IMR-90 (cell line): ENCODE data around the gene NLRP10. TPM values are rescaled to one million over a fixed set of nuclear protein-coding genes. Genes with fewer than 3 reads are reported as not detected.

ENCODE experiments used
- ATAC-seq: fragments of 200-7000 bp; cut with Tn5 transposase; 2 replicates; pipeline ENCODE4 v1.9.1; 2020; ENCODE audit warnings: low read depth, mild to moderate bottlenecking, moderate library complexity
- BruUV-seq: library from RNA; stranded (reverse); fragments of 400-500 nt; replicated peaks from 2 replicates; lab custom pipeline; 2021; lab: Mats Ljungman, UMichigan
- CTCF ChIA-PET: fragments of 300-600 bp; formaldehyde crosslinking; extraction: SDS; loops from one replicate; lab custom pipeline; 2021; ENCODE audit warnings: antibody characterized with exemption; lab: Yijun Ruan, JAX
- POLR2A ChIA-PET: fragments of 300-600 bp; sonication (Branson Sonifier 250); formaldehyde crosslinking; loops from one replicate; lab custom pipeline; 2022; ENCODE audit warnings: antibody characterized with exemption; ENCODE audit not compliant: unreplicated experiment; lab: Charles Lee
- DNase-seq: peaks from one replicate; pipeline ENCODE4 v3.0.0; 2013
- H2AFZ ChIP-seq: replicated peaks from 2 replicates; pipeline ENCODE3; 2013; ENCODE audit warnings: low read length, mild to moderate bottlenecking; ENCODE audit not compliant: poor library complexity
- H2AK5ac ChIP-seq: 2 replicates; pipeline ENCODE4 v1.6.1; 2013; ENCODE audit warnings: low read depth, low read length, inconsistent platforms
- H2AK9ac ChIP-seq: replicated peaks from 2 replicates; pipeline ENCODE3; 2013; ENCODE audit warnings: mild to moderate bottlenecking, low read depth, low read length, moderate library complexity; ENCODE audit not compliant: poor library complexity
- H2BK120ac ChIP-seq: 2 replicates; pipeline ENCODE4 v1.6.1; 2013; ENCODE audit warnings: low read depth, low read length, inconsistent platforms
- H2BK15ac ChIP-seq: 3 replicates; pipeline ENCODE4 v1.6.1; 2013; ENCODE audit warnings: low read depth, low read length, inconsistent platforms
- H2BK20ac ChIP-seq: 2 replicates; pipeline ENCODE4 v1.6.1; 2013; ENCODE audit warnings: low read depth, mild to moderate bottlenecking, inconsistent platforms, low read length, moderate library complexity
- H2BK5ac ChIP-seq: 2 replicates; pipeline ENCODE4 v1.6.1; 2013; ENCODE audit warnings: mild to moderate bottlenecking, low read depth, low read length, inconsistent platforms; ENCODE audit not compliant: poor library complexity, severe bottlenecking
- H3K14ac ChIP-seq: replicated peaks from 2 replicates; pipeline ENCODE4 v1.6.1; 2013; ENCODE audit warnings: low read depth, low read length, inconsistent platforms
- H3K18ac ChIP-seq: 2 replicates; pipeline ENCODE4 v1.6.1; 2013; ENCODE audit warnings: low read depth, low read length, control low read depth
- H3K23ac ChIP-seq: 2 replicates; pipeline ENCODE4 v1.6.1; 2013; ENCODE audit warnings: low read depth, low read length, inconsistent platforms
- H3K27ac ChIP-seq: 2 replicates; pipeline ENCODE4 v1.5.1; 2013; ENCODE audit warnings: mild to moderate bottlenecking, control low read depth, low read length; ENCODE audit not compliant: insufficient read depth
- H3K27me3 ChIP-seq: 2 replicates; pipeline ENCODE4 v1.6.1; 2013; ENCODE audit warnings: low read length; ENCODE audit not compliant: control insufficient read depth, insufficient read depth
- H3K36me3 ChIP-seq: 2 replicates; pipeline ENCODE4 v1.6.1; 2013; ENCODE audit warnings: low read length, mixed read lengths; ENCODE audit not compliant: control insufficient read depth, insufficient read depth
- H3K4ac ChIP-seq: 2 replicates; pipeline ENCODE4 v1.6.1; 2013; ENCODE audit warnings: low read depth, low read length, inconsistent platforms
- H3K4me1 ChIP-seq: 2 replicates; pipeline ENCODE4 v1.6.1; 2013; ENCODE audit warnings: low read length, mixed read lengths; ENCODE audit not compliant: control insufficient read depth, insufficient read depth
- H3K4me2 ChIP-seq: 2 replicates; pipeline ENCODE4 v1.6.1; 2013; ENCODE audit warnings: low read depth, mild to moderate bottlenecking, control low read depth, low read length, moderate library complexity
- H3K4me3 ChIP-seq: 2 replicates; pipeline ENCODE4 v1.5.1; 2013; ENCODE audit warnings: low read depth, mild to moderate bottlenecking, control low read depth, low read length, moderate library complexity; ENCODE audit not compliant: insufficient read depth
- H3K56ac ChIP-seq: 2 replicates; pipeline ENCODE4 v1.6.1; 2013; ENCODE audit warnings: low read length, inconsistent platforms; ENCODE audit not compliant: insufficient read depth; ENCODE audit errors: extremely low read depth
- H3K79me1 ChIP-seq, 2 experiments: 2 replicates each; pipeline ENCODE4 v1.6.1; 2013; ENCODE audit warnings: low read length in 2 of 2, inconsistent platforms in 1 of 2, low read depth in 1 of 2
- H3K9ac ChIP-seq: 2 replicates; pipeline ENCODE4 v1.6.1; 2013; ENCODE audit warnings: low read depth, low read length, control low read depth
- H3K9me1 ChIP-seq: 2 replicates; pipeline ENCODE4 v1.6.1; 2013; ENCODE audit warnings: low read length, inconsistent platforms; ENCODE audit not compliant: insufficient read depth
- H3K9me3 ChIP-seq: 2 replicates; pipeline ENCODE4 v1.6.1; 2013; ENCODE audit warnings: low read length; ENCODE audit not compliant: control insufficient read depth, insufficient read depth
- H4K20me1 ChIP-seq: 2 replicates; pipeline ENCODE4 v1.6.1; 2013; ENCODE audit warnings: low read length, inconsistent platforms; ENCODE audit not compliant: insufficient read depth
- H4K5ac ChIP-seq: 2 replicates; pipeline ENCODE4 v1.6.1; 2013; ENCODE audit warnings: mild to moderate bottlenecking, low read depth, low read length, control low read depth
- H4K8ac ChIP-seq, 2 experiments: 2 replicates each; pipeline ENCODE4 v1.6.1; 2013; ENCODE audit warnings: low read depth in 2 of 2, low read length in 2 of 2, control low read depth in 1 of 2, inconsistent platforms in 1 of 2
- H4K91ac ChIP-seq: 2 replicates; pipeline ENCODE4 v1.6.1; 2013; ENCODE audit warnings: low read depth, low read length, inconsistent platforms; ENCODE audit not compliant: insufficient read depth
- CEBPB ChIP-seq: IDR thresholded peaks from 2 replicates; pipeline ENCODE4 v1.6.1; 2012; ENCODE audit warnings: low read depth, low read length, improper control_type of control experiment
- FOS ChIP-seq: fragments of 150-350 bp; IDR thresholded peaks from 2 replicates; pipeline ENCODE4 v1.6.1; 2016; ENCODE audit warnings: low read depth, low read length
- MAZ ChIP-seq: IDR thresholded peaks from 2 replicates; pipeline ENCODE4 v1.6.1; 2012; ENCODE audit warnings: low read depth, mild to moderate bottlenecking, low read length, improper control_type of control experiment, moderate library complexity, borderline replicate concordance
- RFX5 ChIP-seq: IDR thresholded peaks from 2 replicates; pipeline ENCODE4 v1.8.0; 2012; ENCODE audit warnings: low read depth, mild to moderate bottlenecking, low read length, moderate library complexity
- SMC3 ChIP-seq: fragments of 150-350 bp; IDR thresholded peaks from 2 replicates; pipeline ENCODE4 v1.6.1; 2016; ENCODE audit warnings: low read depth, mild to moderate bottlenecking, antibody characterized with exemption, low read length, moderate library complexity
- WGBS, 2 experiments: methylation state at CpG; one replicate each; pipeline versions ENCODE4 v1.1.5 to v1.1.7; 2013; ENCODE audit warnings: missing lambda C conversion rate in 2 of 2; ENCODE audit not compliant: insufficient read length in 1 of 2; ENCODE audit errors: extremely low coverage in 2 of 2; 5-methylcytosine and 5-hydroxymethylcytosine counted together
- dilution Hi-C: fragments of 300-500 bp; cut with HindIII; formaldehyde crosslinking; loops from one replicate; pipeline ENCODE4 v1.14.3; 2018; ENCODE audit warnings: low sequenced_read_pairs; ENCODE audit not compliant: unreplicated experiment
- in situ Hi-C: fragments of 300-500 bp; cut with MboI; formaldehyde crosslinking; loops from 3 replicates; pipeline ENCODE4 v1.14.3; 2019; ENCODE audit warnings: low sequenced_read_pairs, inconsistent platforms, mixed read lengths
- intact Hi-C: fragments of 100-400 bp; cut with micrococcal nuclease; formaldehyde crosslinking; loops from 2 replicates; pipeline ENCODE4 v1.10.0; 2022
- polyA plus RNA-seq, 3 experiments: library from polyadenylated mRNA; depleted of rRNA; stranded (reverse); fragments of >200 nt; gene quantifications; 2 replicates each; pipeline ENCODE4 v1.2.3, GENCODE V29; 2012; ENCODE audit warnings: low replicate concordance in 1 of 3
- total RNA-seq: library from RNA; depleted of rRNA; stranded (reverse); fragments of >200 nt; gene quantifications from 2 replicates; pipeline ENCODE4 v1.2.3, GENCODE V29; 2012

The NLRP10 gene
- total and polyA plus RNA-seq, 2 of the 4 experiments (the other 2 are of a cell fraction): 6.5 to 36.7 TPM

- peaks cover 13% of the 10 kb centered on the region for H3K9me1 ChIP-seq
- no CpG with 5 or more reads among the region's 2 CpGs for WGBS, 2 experiments
- peak overlapping the region; percentile 81 for H2AK5ac ChIP-seq
- H3K4ac ChIP-seq: peak overlapping the region; percentile 94; the same call in 1 of the 2 replicates
- in situ Hi-C loops: no loop called here
- no peaks in the 10 kb centered on the region for H4K20me1 ChIP-seq
- ChIA-PET CTCF (interaction anchor here (1.4 kb wide), 1 partner anchor 18 kb away, joined by 7 read pairs; the partner anchor contains the start of gene EIF3F), POLR2A (interaction anchor here (0.6 kb wide), 1 partner anchor 9 kb away, joined by 4 read pairs; no protein-coding TSS in a partner anchor)
- H2BK120ac ChIP-seq: peak overlapping the region; percentile 97; the same call in 1 of the 2 replicates
- no peaks in the 10 kb centered on the region for H3K36me3 ChIP-seq
- peak overlapping the region; percentile 6; the same call in 1 of the 2 replicates for H4K91ac ChIP-seq
- peak overlapping the region; percentile 95 for H2BK20ac ChIP-seq
- peak overlapping the region; percentile 99; the same call in 2 of the 3 replicates for H2BK15ac ChIP-seq
- H3K27me3 ChIP-seq: no peaks in the 10 kb centered on the region
- H3K9ac ChIP-seq: no peak overlapping the region
- peak overlapping the region; percentile 70; the same call in 1 of the 2 replicates for H3K18ac ChIP-seq
- no peak overlapping the region for H2AFZ ChIP-seq
- TF ChIP-seq RFX5 (no peak), SMC3 (no peak), MAZ (no peak), CEBPB (no peak), FOS (no peak)
- H3K4me3 ChIP-seq: no peak overlapping the region
- no TSS peak for BruUV-seq
- H3K4me1 ChIP-seq: peaks cover 32% of the 10 kb centered on the region
- peaks cover 0 to 15% of the 10 kb centered on the region in 2 experiments; a peak in 2 of 4 replicates for H3K79me1 ChIP-seq
- peak overlapping the region; percentile 38; the same call in 1 of the 2 replicates for H4K5ac ChIP-seq
- peak overlapping the region; percentile 24; the same call in 1 of the 2 replicates for H3K23ac ChIP-seq
- H2AK9ac ChIP-seq: no peak overlapping the region
- dilution Hi-C loops: no loop called here
- no peak overlapping the region for H3K4me2 ChIP-seq
- H4K8ac ChIP-seq: peak overlapping the region; percentile 68 to 76; a peak in 3 of 4 replicates
- H3K14ac ChIP-seq: peak overlapping the region; percentile 93
- ATAC-seq (no peak), DNase-seq (peak; percentile 58)
- H3K56ac ChIP-seq: no peak overlapping the region
- peak overlapping the region; percentile 98 for H2BK5ac ChIP-seq
- no peaks in the 10 kb centered on the region for H3K9me3 ChIP-seq
- intact Hi-C loops: loop anchor here (5.0 kb wide), 1 partner anchor 76 kb away; no protein-coding TSS in a partner anchor
- H3K27ac ChIP-seq: no peak overlapping the region
Observed at GRCh38 chr11:7968686-7969085, 3.4 kb upstream of the NLRP10 start.
